ENCODE data around the gene ZNF563. TPM values are rescaled to one million over a fixed set of nuclear protein-coding genes. Genes with fewer than 3 reads are reported as not detected.

Gene ZNF563
- total and polyA plus RNA-seq, 2 experiments from 2014 or later: 3.1 to 3.2 TPM

- H3K36me3 ChIP-seq (ENCODE audit: insufficient read depth): peaks cover 7% of the 10 kb centered on the region
- peaks cover 98% of the 10 kb centered on the region for H3K9me3 Mint-ChIP-seq
- no peak for ATAC-seq
Measured at GRCh38 chr19:12314553-12314952, 18.9 kb downstream of the ZNF563 start.

More at GRCh38 chr19:12314553-12314952, 18.9 kb downstream of the ZNF563 start:
- Mint-ChIP-seq H3K4me3 (no peak overlapping the region), H3K36me3 (ENCODE audit: low read depth) (peaks cover 35% of the 10 kb centered on the region), H3K4me1 (no peaks in the 10 kb centered on the region), H3K27ac (no peak overlapping the region), H3K27me3 (ENCODE audit: insufficient read depth, low read depth, poor library complexity) (no peaks in the 10 kb centered on the region)
- H3K4me3 ChIP-seq: no peak overlapping the region
- no peaks in the 10 kb centered on the region for H3K4me1 ChIP-seq (ENCODE audit: insufficient read depth)
- no peaks in the 10 kb centered on the region for H4K20me1 ChIP-seq (replicated peaks; ENCODE audit: insufficient read depth)
- H3K79me2 ChIP-seq (replicated peaks; ENCODE audit: insufficient read depth): no peaks in the 10 kb centered on the region
- H3K27me3 ChIP-seq (ENCODE audit: insufficient read depth): no peaks in the 10 kb centered on the region
- H3K9me2 ChIP-seq (ENCODE audit: insufficient read depth): no peaks in the 10 kb centered on the region
- no peak overlapping the region for H2AFZ ChIP-seq
- no peak overlapping the region for H3K4me2 ChIP-seq
- no peaks in the 10 kb centered on the region for H3F3A ChIP-seq (replicated peaks; ENCODE audit: low read depth)
- TF ChIP-seq JUNB (IDR thresholded peaks at IDR 0.05; ENCODE audit: unreplicated experiment) (no peak), ZNF114 (CRISPR knock-in tag; IDR thresholded peaks at IDR 0.05) (no peak), POLR2AphosphoS5 (IDR thresholded peaks at IDR 0.05; ENCODE audit: low read depth) (no peak), EZH2phosphoT487 (IDR thresholded peaks at IDR 0.05; ENCODE audit: unreplicated experiment) (no peak), CREB1 (CRISPR knock-in tag; IDR thresholded peaks at IDR 0.05; ENCODE audit: low read depth) (no peak), ETS1 (IDR thresholded peaks at IDR 0.05) (no peak), REST (IDR thresholded peaks at IDR 0.05; ENCODE audit: unreplicated experiment) (no peak), ZNF331 (CRISPR knock-in tag; IDR thresholded peaks at IDR 0.05; ENCODE audit: low read depth) (no peak), STAT1 (IDR thresholded peaks at IDR 0.05; ENCODE audit: unreplicated experiment) (no peak), NANOG (IDR thresholded peaks at IDR 0.05; ENCODE audit: borderline replicate concordance) (no peak), EZH2 (IDR thresholded peaks at IDR 0.05; ENCODE audit: low read depth, unreplicated experiment) (no peak)
- TF ChIP-seq, protein P1, sequence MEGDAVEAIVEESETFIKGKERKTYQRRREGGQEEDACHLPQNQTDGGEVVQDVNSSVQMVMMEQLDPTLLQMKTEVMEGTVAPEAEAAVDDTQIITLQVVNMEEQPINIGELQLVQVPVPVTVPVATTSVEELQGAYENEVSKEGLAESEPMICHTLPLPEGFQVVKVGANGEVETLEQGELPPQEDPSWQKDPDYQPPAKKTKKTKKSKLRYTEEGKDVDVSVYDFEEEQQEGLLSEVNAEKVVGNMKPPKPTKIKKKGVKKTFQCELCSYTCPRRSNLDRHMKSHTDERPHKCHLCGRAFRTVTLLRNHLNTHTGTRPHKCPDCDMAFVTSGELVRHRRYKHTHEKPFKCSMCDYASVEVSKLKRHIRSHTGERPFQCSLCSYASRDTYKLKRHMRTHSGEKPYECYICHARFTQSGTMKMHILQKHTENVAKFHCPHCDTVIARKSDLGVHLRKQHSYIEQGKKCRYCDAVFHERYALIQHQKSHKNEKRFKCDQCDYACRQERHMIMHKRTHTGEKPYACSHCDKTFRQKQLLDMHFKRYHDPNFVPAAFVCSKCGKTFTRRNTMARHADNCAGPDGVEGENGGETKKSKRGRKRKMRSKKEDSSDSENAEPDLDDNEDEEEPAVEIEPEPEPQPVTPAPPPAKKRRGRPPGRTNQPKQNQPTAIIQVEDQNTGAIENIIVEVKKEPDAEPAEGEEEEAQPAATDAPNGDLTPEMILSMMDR (conservative IDR thresholded peaks at IDR 0.05; ENCODE audit: low read depth in 2 of 2): no peak
- TF ChIP-seq, protein P2, sequence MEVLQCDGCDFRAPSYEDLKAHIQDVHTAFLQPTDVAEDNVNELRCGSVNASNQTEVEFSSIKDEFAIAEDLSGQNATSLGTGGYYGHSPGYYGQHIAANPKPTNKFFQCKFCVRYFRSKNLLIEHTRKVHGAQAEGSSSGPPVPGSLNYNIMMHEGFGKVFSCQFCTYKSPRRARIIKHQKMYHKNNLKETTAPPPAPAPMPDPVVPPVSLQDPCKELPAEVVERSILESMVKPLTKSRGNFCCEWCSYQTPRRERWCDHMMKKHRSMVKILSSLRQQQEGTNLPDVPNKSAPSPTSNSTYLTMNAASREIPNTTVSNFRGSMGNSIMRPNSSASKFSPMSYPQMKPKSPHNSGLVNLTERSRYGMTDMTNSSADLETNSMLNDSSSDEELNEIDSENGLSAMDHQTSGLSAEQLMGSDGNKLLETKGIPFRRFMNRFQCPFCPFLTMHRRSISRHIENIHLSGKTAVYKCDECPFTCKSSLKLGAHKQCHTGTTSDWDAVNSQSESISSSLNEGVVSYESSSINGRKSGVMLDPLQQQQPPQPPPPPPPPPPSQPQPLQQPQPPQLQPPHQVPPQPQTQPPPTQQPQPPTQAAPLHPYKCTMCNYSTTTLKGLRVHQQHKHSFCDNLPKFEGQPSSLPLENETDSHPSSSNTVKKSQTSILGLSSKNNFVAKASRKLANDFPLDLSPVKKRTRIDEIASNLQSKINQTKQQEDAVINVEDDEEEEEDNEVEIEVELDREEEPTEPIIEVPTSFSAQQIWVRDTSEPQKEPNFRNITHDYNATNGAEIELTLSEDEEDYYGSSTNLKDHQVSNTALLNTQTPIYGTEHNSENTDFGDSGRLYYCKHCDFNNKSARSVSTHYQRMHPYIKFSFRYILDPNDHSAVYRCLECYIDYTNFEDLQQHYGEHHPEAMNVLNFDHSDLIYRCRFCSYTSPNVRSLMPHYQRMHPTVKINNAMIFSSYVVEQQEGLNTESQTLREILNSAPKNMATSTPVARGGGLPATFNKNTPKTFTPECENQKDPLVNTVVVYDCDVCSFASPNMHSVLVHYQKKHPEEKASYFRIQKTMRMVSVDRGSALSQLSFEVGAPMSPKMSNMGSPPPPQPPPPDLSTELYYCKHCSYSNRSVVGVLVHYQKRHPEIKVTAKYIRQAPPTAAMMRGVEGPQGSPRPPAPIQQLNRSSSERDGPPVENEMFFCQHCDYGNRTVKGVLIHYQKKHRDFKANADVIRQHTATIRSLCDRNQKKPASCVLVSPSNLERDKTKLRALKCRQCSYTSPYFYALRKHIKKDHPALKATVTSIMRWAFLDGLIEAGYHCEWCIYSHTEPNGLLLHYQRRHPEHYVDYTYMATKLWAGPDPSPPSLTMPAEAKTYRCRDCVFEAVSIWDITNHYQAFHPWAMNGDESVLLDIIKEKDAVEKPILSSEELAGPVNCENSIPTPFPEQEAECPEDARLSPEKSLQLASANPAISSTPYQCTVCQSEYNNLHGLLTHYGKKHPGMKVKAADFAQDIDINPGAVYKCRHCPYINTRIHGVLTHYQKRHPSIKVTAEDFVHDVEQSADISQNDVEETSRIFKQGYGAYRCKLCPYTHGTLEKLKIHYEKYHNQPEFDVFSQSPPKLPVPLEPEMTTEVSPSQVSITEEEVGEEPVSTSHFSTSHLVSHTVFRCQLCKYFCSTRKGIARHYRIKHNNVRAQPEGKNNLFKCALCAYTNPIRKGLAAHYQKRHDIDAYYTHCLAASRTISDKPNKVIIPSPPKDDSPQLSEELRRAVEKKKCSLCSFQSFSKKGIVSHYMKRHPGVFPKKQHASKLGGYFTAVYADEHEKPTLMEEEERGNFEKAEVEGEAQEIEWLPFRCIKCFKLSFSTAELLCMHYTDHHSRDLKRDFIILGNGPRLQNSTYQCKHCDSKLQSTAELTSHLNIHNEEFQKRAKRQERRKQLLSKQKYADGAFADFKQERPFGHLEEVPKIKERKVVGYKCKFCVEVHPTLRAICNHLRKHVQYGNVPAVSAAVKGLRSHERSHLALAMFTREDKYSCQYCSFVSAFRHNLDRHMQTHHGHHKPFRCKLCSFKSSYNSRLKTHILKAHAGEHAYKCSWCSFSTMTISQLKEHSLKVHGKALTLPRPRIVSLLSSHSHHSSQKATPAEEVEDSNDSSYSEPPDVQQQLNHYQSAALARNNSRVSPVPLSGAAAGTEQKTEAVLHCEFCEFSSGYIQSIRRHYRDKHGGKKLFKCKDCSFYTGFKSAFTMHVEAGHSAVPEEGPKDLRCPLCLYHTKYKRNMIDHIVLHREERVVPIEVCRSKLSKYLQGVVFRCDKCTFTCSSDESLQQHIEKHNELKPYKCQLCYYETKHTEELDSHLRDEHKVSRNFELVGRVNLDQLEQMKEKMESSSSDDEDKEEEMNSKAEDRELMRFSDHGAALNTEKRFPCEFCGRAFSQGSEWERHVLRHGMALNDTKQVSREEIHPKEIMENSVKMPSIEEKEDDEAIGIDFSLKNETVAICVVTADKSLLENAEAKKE (CRISPR knock-in tag; IDR thresholded peaks at IDR 0.05): no peak
- no peak overlapping the region for H3K27ac ChIP-seq (ENCODE audit: low read depth)
- DNase-seq (ENCODE audit: low spot score): no peak

All from GM23338 (cell line).